ENCODE measurements around the gene CELF1.

DNA sequence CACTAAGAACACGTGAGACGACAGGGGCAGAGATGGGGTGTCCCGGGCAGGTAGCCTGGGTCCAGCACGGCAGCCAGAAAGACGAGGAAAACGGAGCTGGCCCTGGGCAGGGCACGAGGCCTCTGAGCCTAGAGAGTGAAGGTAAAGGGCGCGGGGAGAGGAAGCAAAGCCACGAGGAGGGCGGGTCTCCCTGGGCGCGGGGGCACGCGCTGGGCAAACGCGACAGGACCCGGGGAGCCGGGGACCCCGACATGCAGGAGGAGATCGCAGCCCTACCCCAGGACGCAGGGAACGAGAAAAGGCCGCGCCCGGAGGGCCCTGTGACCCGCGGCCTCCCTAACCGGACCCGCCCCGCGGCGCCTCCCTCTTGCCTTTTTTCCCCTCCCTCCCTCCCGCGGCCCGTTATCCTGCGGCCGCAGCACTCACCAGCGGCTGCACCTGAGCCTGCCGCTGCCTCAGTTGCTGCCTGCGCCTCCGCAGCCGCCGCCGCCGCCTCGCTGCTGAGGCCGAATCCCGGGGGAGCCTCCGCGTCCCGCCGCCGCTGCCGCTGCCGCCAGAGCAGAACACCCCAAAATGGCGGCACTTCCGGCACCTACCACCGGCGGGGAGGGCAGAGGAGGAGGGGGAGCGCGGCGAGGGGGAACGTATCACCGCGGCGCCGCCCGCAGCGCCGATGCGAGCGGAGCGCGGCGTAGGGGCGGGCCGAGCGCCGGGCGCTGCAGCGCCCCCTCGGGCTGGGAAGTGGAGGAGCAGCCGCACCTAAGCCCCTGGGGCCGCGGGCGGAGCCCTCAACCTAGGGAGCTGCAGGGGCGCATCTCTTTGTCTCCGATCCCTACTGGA is at the start of gene CELF1:
- no peak; the same call in 1 of the 2 replicates for TF ChIP-seq MXI1 (IDR thresholded peaks at IDR 0.05; ENCODE audit: low read depth, low read length)
- TF ChIP-seq BCL11A (IDR thresholded peaks at IDR 0.05; ENCODE audit: low read depth, low read length), result no peak
- no peak for TF ChIP-seq EZH2 (IDR thresholded peaks at IDR 0.05; ENCODE audit: borderline replicate concordance, control insufficient read depth, low read depth, low read length)
- TF ChIP-seq EGR1 (IDR thresholded peaks at IDR 0.05; ENCODE audit: borderline replicate concordance in 1 of 2, low read depth in 2 of 2, low read length in 2 of 2), result peak; percentile 52 to 93; a peak in 2 of 3 replicates
- TF ChIP-seq TAF1 (IDR thresholded peaks at IDR 0.05; ENCODE audit: borderline replicate concordance, low read depth, low read length), result peak; percentile 46; the same call in 1 of the 2 replicates
- peak; percentile 34 for TF ChIP-seq SIX5 (IDR thresholded peaks at IDR 0.05; ENCODE audit: low read depth, low read length, severe bottlenecking)
- peak; percentile 54; the same call in 1 of the 2 replicates for TF ChIP-seq POLR2AphosphoS5 (IDR thresholded peaks at IDR 0.05; ENCODE audit: low read length)
